Measurements from ENCODE around the gene POLR1H. TPM values are rescaled to one million over a fixed set of nuclear protein-coding genes. Genes with fewer than 3 reads are reported as not detected.

Gene POLR1H
- total and polyA plus RNA-seq, 2 experiments from 2014 or later = 28.1 to 93.6 TPM

GRCh38 chr6:30103872-30104179 is 42.8 kb downstream of the POLR1H start:
- Mint-ChIP-seq H3K4me3 (peak overlapping the region; percentile 81), H3K9me3 (no peaks in the 10 kb centered on the region; the same call in 2 of the 3 replicates), H3K36me3 (ENCODE audit: low read depth) (no peaks in the 10 kb centered on the region; the same call in 2 of the 3 replicates), H3K4me1 (peaks cover 34% of the 10 kb centered on the region), H3K27me3 (ENCODE audit: insufficient read depth, low read depth, poor library complexity) (peaks cover 61% of the 10 kb centered on the region), H3K27ac (no peak overlapping the region)
- peaks cover 28% of the 10 kb centered on the region for H3K4me1 ChIP-seq (ENCODE audit: insufficient read depth)
- H3K9me2 ChIP-seq (ENCODE audit: insufficient read depth) = no peaks in the 10 kb centered on the region
- peak overlapping the region; percentile 95 for H3K4me2 ChIP-seq
- DNase-seq (ENCODE audit: low spot score) (no peak), ATAC-seq (no peak)
- H4K20me1 ChIP-seq (replicated peaks; ENCODE audit: insufficient read depth) = no peaks in the 10 kb centered on the region
- no peak for TF ChIP-seq EZH2 (IDR thresholded peaks at IDR 0.05; ENCODE audit: low read depth, unreplicated experiment)
- peak in 1 of 2 experiments; percentile 37; a peak in 1 of 4 replicates for TF ChIP-seq CTCF (conservative IDR thresholded peaks at IDR 0.05; ENCODE audit: low read depth in 2 of 2)
- no peaks in the 10 kb centered on the region for H3K79me2 ChIP-seq (replicated peaks; ENCODE audit: insufficient read depth)
- peak overlapping the region; percentile 99 for H2AFZ ChIP-seq
- peaks cover 72% of the 10 kb centered on the region for H3K27me3 ChIP-seq (ENCODE audit: insufficient read depth)
- H3K27ac ChIP-seq (ENCODE audit: low read depth) = no peak overlapping the region
- H3K36me3 ChIP-seq (ENCODE audit: insufficient read depth) = no peaks in the 10 kb centered on the region
- peaks cover 5% of the 10 kb centered on the region; the same call in 1 of the 2 replicates for H3F3A ChIP-seq (replicated peaks; ENCODE audit: low read depth)
- peak overlapping the region; percentile 78 for H3K4me3 ChIP-seq

GRCh38 chr6:30104661-30105060 is 43.6 kb downstream of the POLR1H start:
- Mint-ChIP-seq H3K27ac (no peak overlapping the region), H3K36me3 (ENCODE audit: low read depth) (no peaks in the 10 kb centered on the region; the same call in 2 of the 3 replicates), H3K27me3 (ENCODE audit: insufficient read depth, low read depth, poor library complexity) (peaks cover 53% of the 10 kb centered on the region), H3K4me3 (no peak overlapping the region), H3K4me1 (peaks cover 33% of the 10 kb centered on the region), H3K9me3 (no peaks in the 10 kb centered on the region; the same call in 2 of the 3 replicates)
- no peak overlapping the region; the same call in 1 of the 2 replicates for H2AFZ ChIP-seq
- TF ChIP-seq CTCF (conservative IDR thresholded peaks at IDR 0.05; ENCODE audit: low read depth in 2 of 2) = peak; percentile 30 to 34; a peak in 3 of 4 replicates
- TF ChIP-seq ZNF331 (CRISPR knock-in tag; IDR thresholded peaks at IDR 0.05; ENCODE audit: low read depth) = no peak
- TF ChIP-seq NANOG (IDR thresholded peaks at IDR 0.05; ENCODE audit: borderline replicate concordance) = no peak
- TF ChIP-seq EZH2 (IDR thresholded peaks at IDR 0.05; ENCODE audit: low read depth, unreplicated experiment) = no peak
- no peak for TF ChIP-seq ETS1 (IDR thresholded peaks at IDR 0.05)
- TF ChIP-seq POLR2AphosphoS5 (IDR thresholded peaks at IDR 0.05; ENCODE audit: low read depth) = no peak
- TF ChIP-seq EZH2phosphoT487 (IDR thresholded peaks at IDR 0.05; ENCODE audit: unreplicated experiment) = no peak
- H3K4me2 ChIP-seq = no peak overlapping the region
- H3K27me3 ChIP-seq (ENCODE audit: insufficient read depth) = peaks cover 70% of the 10 kb centered on the region
- DNase-seq (ENCODE audit: low spot score) (peak; percentile 43), ATAC-seq (no peak)
- no peaks in the 10 kb centered on the region for H4K20me1 ChIP-seq (replicated peaks; ENCODE audit: insufficient read depth)
- peaks cover 5% of the 10 kb centered on the region; the same call in 1 of the 2 replicates for H3F3A ChIP-seq (replicated peaks; ENCODE audit: low read depth)
- no peaks in the 10 kb centered on the region for H3K36me3 ChIP-seq (ENCODE audit: insufficient read depth)
- no peak overlapping the region for H3K4me3 ChIP-seq
- H3K27ac ChIP-seq (ENCODE audit: low read depth) = no peak overlapping the region
- H3K4me1 ChIP-seq (ENCODE audit: insufficient read depth) = peaks cover 26% of the 10 kb centered on the region
- H3K79me2 ChIP-seq (replicated peaks; ENCODE audit: insufficient read depth) = no peaks in the 10 kb centered on the region
- no peaks in the 10 kb centered on the region for H3K9me2 ChIP-seq (ENCODE audit: insufficient read depth)

Measured in GM23338 (cell line).